22Rv1 (cell line): ENCODE data around the gene VPS13D.

Experiments
- CTCF ChIP-seq: fragments of 450-650 bp; IDR thresholded peaks from 2 replicates; pipeline ENCODE4 v1.5.1; 2017; ENCODE audit warnings: mild to moderate bottlenecking
- ZFX ChIP-seq: fragments of 450-650 bp; IDR thresholded peaks from 2 replicates; pipeline ENCODE4 v1.6.1; 2017; ENCODE audit warnings: antibody characterized with exemption, borderline replicate concordance

GRCh38 chr1:12482988-12483387 is 253.2 kb downstream of the VPS13D start:
- no peak for TF ChIP-seq CTCF
- no peak for TF ChIP-seq ZFX
